HepG2 (cell line): ENCODE results near the gene CTRB2. TPM values are rescaled to one million over a fixed set of nuclear protein-coding genes. Genes with fewer than 3 reads are reported as not detected.

ENCODE experiments used
- ATAC-seq: fragments of 200-7000 bp; cut with Tn5 transposase; 3 replicates; pipeline ENCODE4 v1.9.1; 2020; ENCODE audit warnings: mild to moderate bottlenecking, moderate library complexity
- BruUV-seq: library from RNA; stranded (reverse); fragments of 400-500 nt; replicated peaks from 2 replicates; lab custom pipeline; 2021; lab: Mats Ljungman, UMichigan
- CTCF ChIA-PET: fragments of 300-600 bp; formaldehyde crosslinking; extraction: SDS; loops from one replicate; lab custom pipeline; 2021; ENCODE audit warnings: low total read pairs, inconsistent platforms, low intra/inter-chr PET ratio; lab: Yijun Ruan, JAX
- POLR2A ChIA-PET: fragments of 350-600 bp; sonication (Branson Sonifier 250); formaldehyde crosslinking; loops from one replicate; lab custom pipeline; 2020; ENCODE audit warnings: antibody characterized with exemption, inconsistent platforms; lab: Yijun Ruan, JAX
- DNase-seq: peaks from one replicate; pipeline ENCODE4 v3.0.0-alpha.2; 2015; ENCODE audit warnings: low spot score
- FAIRE-seq: peaks from 3 replicates; lab custom pipeline; 2011; peaks lifted over from hg19 to GRCh38; lab: Jason Lieb, UNC
- H2AFZ ChIP-seq: one replicate; pipeline ENCODE4 v1.6.1; 2011; ENCODE audit warnings: low read length, inconsistent platforms
- H3K27ac ChIP-seq: fragments of 300-600 bp; 3 replicates; pipeline ENCODE4 v1.8.0; 2011; ENCODE audit warnings: mixed run types, mild to moderate bottlenecking, mixed read lengths, low read length, inconsistent platforms; ENCODE audit not compliant: insufficient read depth; ENCODE audit errors: extremely low read length
- H3K27me3 ChIP-seq, 2 experiments: fragments of 200-600 bp in 1 of 2; 2 replicates in 1 of 2; 3 replicates in 1 of 2; pipeline versions ENCODE4 v1.6.0 to v1.8.0; 2011; ENCODE audit warnings: low read length in 2 of 2, mild to moderate bottlenecking in 2 of 2, moderate library complexity in 2 of 2, inconsistent platforms in 1 of 2; ENCODE audit not compliant: insufficient read depth in 2 of 2, control insufficient read depth in 1 of 2
- H3K36me3 ChIP-seq, 2 experiments: fragments of 200-600 bp in 1 of 2; replicated peaks in 1 of 2; 2 replicates in 1 of 2; 3 replicates in 1 of 2; pipeline versions ENCODE4 v1.5.1 to v1.8.0; 2011; ENCODE audit warnings: low read length in 2 of 2, inconsistent platforms in 1 of 2; ENCODE audit not compliant: insufficient read depth in 2 of 2, control insufficient read depth in 1 of 2
- H3K4me1 ChIP-seq: 2 replicates; pipeline ENCODE4 v1.5.1; 2012; ENCODE audit warnings: low read length, inconsistent platforms; ENCODE audit not compliant: insufficient read depth
- H3K4me2 ChIP-seq: 2 replicates; pipeline ENCODE4 v1.6.0; 2011; ENCODE audit warnings: low read depth, low read length, inconsistent platforms
- H3K4me3 ChIP-seq, 3 experiments: fragments of 200-600 bp in 1 of 3; sonication (generic), shearing (Covaris generic) in 1 of 3; replicated peaks in 1 of 3; 2 replicates each; pipeline ENCODE4 v1.5.1; 2011 to 2016; ENCODE audit warnings: low read length in 3 of 3, inconsistent platforms in 2 of 3, low read depth in 2 of 3, mild to moderate bottlenecking in 2 of 3, control low read depth in 1 of 3, mixed read lengths in 1 of 3; ENCODE audit not compliant: insufficient read depth in 1 of 3
- H3K79me2 ChIP-seq: one replicate; pipeline ENCODE4 v1.6.1; 2011; ENCODE audit warnings: low read length, inconsistent platforms; ENCODE audit not compliant: insufficient read depth
- H3K9ac ChIP-seq: 2 replicates; pipeline ENCODE4 v1.6.0; 2011; ENCODE audit warnings: mild to moderate bottlenecking, low read depth, low read length, inconsistent platforms; ENCODE audit not compliant: insufficient read depth
- H3K9me3 ChIP-seq: 2 replicates; pipeline ENCODE4 v1.5.1; 2012; ENCODE audit warnings: mild to moderate bottlenecking, low read length
- H4K20me1 ChIP-seq: 2 replicates; pipeline ENCODE4 v1.6.0; 2011; ENCODE audit warnings: inconsistent platforms, mild to moderate bottlenecking, low read length, moderate library complexity; ENCODE audit not compliant: insufficient read depth
- AHR ChIP-seq: IDR thresholded peaks from 2 replicates; pipeline ENCODE4 v1.6.1; 2018; ENCODE audit warnings: missing genetic modification reagents, missing compliant biosample characterization
- GTF3A ChIP-seq: sonication (generic); formaldehyde crosslinking; conservative IDR thresholded peaks from 2 replicates; pipeline ENCODE4 v1.4.0; 2020; ENCODE audit warnings: mild to moderate bottlenecking, missing genetic modification reagents
- HMG20A ChIP-seq: IDR thresholded peaks from 2 replicates; pipeline ENCODE4 v1.6.1; 2016; ENCODE audit warnings: borderline replicate concordance
- HOXA3 ChIP-seq: sonication (generic); formaldehyde crosslinking; IDR thresholded peaks from 2 replicates; pipeline ENCODE4 v1.5.0; 2020; ENCODE audit warnings: missing genetic modification reagents
- HOXA5 ChIP-seq: sonication (generic); formaldehyde crosslinking; IDR thresholded peaks from 2 replicates; pipeline ENCODE4 v1.4.0; 2020; ENCODE audit warnings: missing genetic modification reagents
- ISL2 ChIP-seq: sonication (generic); formaldehyde crosslinking; IDR thresholded peaks from 2 replicates; pipeline ENCODE4 v1.5.0; 2020; ENCODE audit warnings: missing genetic modification reagents
- MAX ChIP-seq: IDR thresholded peaks from 2 replicates; pipeline ENCODE4 v1.6.1; 2012; ENCODE audit warnings: inconsistent platforms
- MED8 ChIP-seq: sonication (generic); formaldehyde crosslinking; IDR thresholded peaks from 2 replicates; pipeline ENCODE4 v1.8.1; 2023; ENCODE audit warnings: mild to moderate bottlenecking, missing genetic modification reagents; ENCODE audit not compliant: insufficient replicate concordance
- NFE2 ChIP-seq: sonication (generic); formaldehyde crosslinking; IDR thresholded peaks from 2 replicates; pipeline ENCODE4 v1.4.0; 2020; ENCODE audit warnings: missing genetic modification reagents
- PRDM4 ChIP-seq: sonication (generic); formaldehyde crosslinking; IDR thresholded peaks from 2 replicates; pipeline ENCODE4 v1.9.0; 2021; ENCODE audit warnings: missing genetic modification reagents, borderline replicate concordance
- THRA ChIP-seq: sonication (generic); formaldehyde crosslinking; IDR thresholded peaks from 2 replicates; pipeline ENCODE4 v1.4.0; 2020; ENCODE audit warnings: missing genetic modification reagents, borderline replicate concordance
- TRIM24 ChIP-seq: sonication (generic); formaldehyde crosslinking; IDR thresholded peaks from 2 replicates; pipeline ENCODE4 v1.8.0; 2022; ENCODE audit warnings: mild to moderate bottlenecking, missing genetic modification reagents
- ZFY ChIP-seq: sonication (generic); formaldehyde crosslinking; IDR thresholded peaks from 2 replicates; pipeline ENCODE4 v1.4.0; 2020; ENCODE audit warnings: missing genetic modification reagents
- ZNF136 ChIP-seq: sonication (generic); formaldehyde crosslinking; IDR thresholded peaks from 2 replicates; pipeline ENCODE4 v1.8.1; 2022; ENCODE audit warnings: low read depth, mild to moderate bottlenecking, moderate library complexity, missing genetic modification reagents
- ZNF234 ChIP-seq: sonication (generic); formaldehyde crosslinking; conservative IDR thresholded peaks from 2 replicates; pipeline ENCODE4 v1.5.1; 2020; ENCODE audit warnings: mild to moderate bottlenecking, missing genetic modification reagents
- ZNF260 ChIP-seq: sonication (generic); formaldehyde crosslinking; IDR thresholded peaks from 2 replicates; pipeline ENCODE4 v1.4.0; 2020; ENCODE audit warnings: missing genetic modification reagents, low read depth, mild to moderate bottlenecking, borderline replicate concordance
- ZNF44 ChIP-seq: sonication (generic); formaldehyde crosslinking; IDR thresholded peaks from 2 replicates; pipeline ENCODE4 v1.5.1; 2020; ENCODE audit warnings: mild to moderate bottlenecking, missing genetic modification reagents
- ZNF672 ChIP-seq: sonication (generic); formaldehyde crosslinking; IDR thresholded peaks from 2 replicates; pipeline ENCODE4 v1.8.1; 2022; ENCODE audit warnings: missing genetic modification reagents
- WGBS: methylation state at CpG from one replicate; pipeline ENCODE4 v1.1.6; 2017; ENCODE audit warnings: low lambda C conversion rate; 5-methylcytosine and 5-hydroxymethylcytosine counted together
- in situ Hi-C: cut with HindIII; loops from 2 replicates; pipeline ENCODE4 v1.10.0; 2017; ENCODE audit warnings: low pct_unique_long_range_greater_than_20kb; ENCODE audit not compliant: extremely low pct_ligation_motif_present
- intact Hi-C: fragments of 100-400 bp; cut with micrococcal nuclease; formaldehyde crosslinking; loops from one replicate; pipeline ENCODE4 v1.10.0; 2022; ENCODE audit not compliant: unreplicated experiment
- polyA plus RNA-seq, 8 experiments: library from polyadenylated mRNA; depleted of rRNA in 3 of 8; stranded (reverse) in 7 of 8; unstranded in 1 of 8; fragments of >200 nt; fragmentation: Illumina TruSeq in 4 of 8; extraction: Trizol in 4 of 8; gene quantifications; 2 replicates each; pipeline versions ENCODE4 v1.2.1 to v1.2.3, GENCODE V29; 2011 to 2016; ENCODE audit warnings: low read depth in 4 of 8, missing spikeins in 1 of 8, mixed read lengths in 1 of 8; ENCODE audit not compliant: insufficient read depth in 1 of 8
- total RNA-seq, 5 experiments: library from RNA; depleted of rRNA; stranded (reverse); fragments of >200 nt; fragmentation: Illumina TruSeq; extraction: Trizol; gene quantifications; 2 replicates each; pipeline ENCODE4 v1.2.3, GENCODE V29; 2016; ENCODE audit warnings: low read depth in 1 of 5
- TF ChIP-seq, protein P1 (sequence below): sonication (generic); formaldehyde crosslinking; IDR thresholded peaks from 2 replicates; pipeline ENCODE4 v1.5.0; 2020; ENCODE audit warnings: missing genetic modification reagents, mild to moderate bottlenecking, borderline replicate concordance

The CTRB2 gene
- total and polyA plus RNA-seq, 2 of the 13 experiments (the other 11 are each of a cell fraction or from before 2014, with no cell fraction given): 0.13 TPM; not detected in 1

- Histone ChIP-seq H3K79me2 (peaks cover 56% of the 10 kb centered on the region), H3K4me1 (peaks cover 64% of the 10 kb centered on the region), H3K9ac (peak overlapping the region; percentile 72), H2AFZ (no peak overlapping the region), H4K20me1 (peaks cover 8% of the 10 kb centered on the region), H3K27me3 (no peaks in the 10 kb centered on the region), H3K4me3 (peak overlapping the region in 1 of 3 experiments; percentile 17; a peak in 1 of 6 replicates), H3K9me3 (no peaks in the 10 kb centered on the region), H3K36me3 (peaks cover 53 to 57% of the 10 kb centered on the region in 2 experiments), H3K4me2 (peak overlapping the region; percentile 60), H3K27ac (peak overlapping the region; percentile 77)
- FAIRE-seq: no peak
- in situ Hi-C loops: no loop called here
- POLR2A ChIA-PET: interaction anchor here (1.1 to 4.0 kb wide), 5 partner anchors 9 to 67 kb away, joined by 4 to 15 read pairs (median 4); partner anchors contain the start of gene BCAR1
- CTCF ChIA-PET: interaction anchor here (1.1 kb wide), 1 partner anchor 147 kb away, joined by 3 read pairs; no protein-coding TSS in a partner anchor
- intact Hi-C loops: loop anchor here (2.0 kb wide), 2 partner anchors 24 to 146 kb away; no protein-coding TSS in a partner anchor
- WGBS: 89% methylated on average over 10 of the region's 16 CpGs
- DNase-seq: peak; percentile 53
- peak; percentile 3 for ATAC-seq
- no TSS peak for BruUV-seq
- TF ChIP-seq HMG20A (CRISPR knock-in tag) (no peak), TRIM24 (CRISPR knock-in tag) (no peak), HOXA3 (CRISPR knock-in tag) (no peak), ZNF234 (no peak), HOXA5 (CRISPR knock-in tag) (no peak), AHR (CRISPR knock-in tag) (0 out of 2 replicates have a peak, but pooled peaks have one; percentile 33), ZFY (CRISPR knock-in tag) (no peak), NFE2 (CRISPR knock-in tag) (no peak), ISL2 (CRISPR knock-in tag) (no peak), ZNF672 (CRISPR knock-in tag) (no peak), MED8 (no peak), ZNF44 (CRISPR knock-in tag) (0 out of 2 replicates have a peak, but pooled peaks have one; percentile 49), PRDM4 (CRISPR knock-in tag) (no peak), GTF3A (CRISPR knock-in tag) (no peak), ZNF260 (CRISPR knock-in tag) (no peak), MAX (no peak), THRA (CRISPR knock-in tag) (no peak), ZNF136 (0 out of 2 replicates have a peak, but pooled peaks have one; percentile 31)
- TF ChIP-seq, protein P1, sequence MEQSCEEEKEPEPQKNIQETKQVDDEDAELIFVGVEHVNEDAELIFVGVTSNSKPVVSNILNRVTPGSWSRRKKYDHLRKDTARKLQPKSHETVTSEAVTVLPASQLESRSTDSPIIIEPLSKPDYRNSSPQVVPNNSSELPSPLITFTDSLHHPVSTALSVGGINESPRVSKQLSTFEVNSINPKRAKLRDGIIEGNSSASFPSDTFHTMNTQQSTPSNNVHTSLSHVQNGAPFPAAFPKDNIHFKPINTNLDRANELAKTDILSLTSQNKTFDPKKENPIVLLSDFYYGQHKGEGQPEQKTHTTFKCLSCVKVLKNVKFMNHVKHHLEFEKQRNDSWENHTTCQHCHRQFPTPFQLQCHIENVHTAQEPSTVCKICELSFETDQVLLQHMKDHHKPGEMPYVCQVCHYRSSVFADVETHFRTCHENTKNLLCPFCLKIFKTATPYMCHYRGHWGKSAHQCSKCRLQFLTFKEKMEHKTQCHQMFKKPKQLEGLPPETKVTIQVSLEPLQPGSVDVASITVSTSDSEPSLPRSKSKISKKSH (CRISPR knock-in tag): 0 out of 2 replicates have a peak, but pooled peaks have one; percentile 13
These were observed 32.0 kb upstream of the CTRB2 start for GRCh38 chr16:75238853-75239541.
